Measurements from ENCODE around the gene TEX30.

The TEX30 gene

DNA sequence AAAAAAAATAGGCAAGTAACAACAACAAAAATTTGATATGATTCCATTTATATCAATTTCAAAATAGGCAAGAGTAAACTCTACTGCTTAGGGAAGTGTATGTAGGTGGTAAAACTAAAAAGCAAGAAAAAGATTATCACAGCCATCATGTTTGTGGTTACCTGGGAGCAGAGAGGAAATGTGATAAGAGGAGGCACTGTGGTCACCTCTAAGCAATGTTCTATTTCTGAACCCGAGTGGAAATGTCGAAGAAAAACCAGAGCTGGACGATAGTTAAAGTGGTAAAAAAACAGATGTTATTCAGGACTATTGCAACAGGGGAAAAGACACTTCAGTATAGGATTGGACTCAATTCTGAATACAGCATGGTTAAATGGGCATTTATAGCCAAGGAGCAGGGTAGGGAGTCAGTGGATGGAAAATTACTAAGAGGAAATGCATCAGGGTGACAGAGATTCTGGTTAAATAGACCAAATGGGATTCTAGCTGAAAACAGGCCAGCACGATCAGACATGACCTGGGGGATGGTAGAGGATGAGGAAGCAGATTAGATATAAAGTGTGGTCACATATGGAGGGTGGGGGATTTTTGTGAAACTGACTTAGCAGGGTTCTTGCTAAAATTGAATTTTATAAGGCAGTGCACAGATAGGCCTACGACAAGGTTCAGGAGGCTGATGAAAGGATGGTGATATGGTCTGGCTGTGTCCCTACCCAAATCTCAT is 6.0 kb upstream of the TEX30 start:
- DNase-seq (ENCODE audit: low spot score) = no peak

DNA sequence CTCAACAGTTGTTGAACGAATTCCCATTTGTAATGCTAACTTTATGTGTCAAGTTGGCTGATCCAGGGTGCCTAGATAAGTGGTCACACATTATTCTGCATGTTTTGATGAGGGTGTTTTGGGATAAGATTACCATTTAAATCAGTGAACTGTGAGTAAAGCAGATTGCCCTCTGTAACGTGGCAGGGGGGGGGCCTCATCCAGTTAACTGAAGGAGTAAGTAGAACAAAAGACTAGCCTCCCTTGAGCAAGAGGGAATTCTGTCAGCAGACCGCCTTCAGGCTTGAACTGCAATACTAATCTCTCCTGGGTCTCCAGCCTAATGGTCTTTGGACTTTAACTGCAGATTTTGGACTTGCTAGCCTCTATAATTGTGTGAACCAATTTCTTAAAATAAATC is 4.2 kb upstream of the TEX30 start:
- DNase-seq (ENCODE audit: low spot score) = no peak

DNA sequence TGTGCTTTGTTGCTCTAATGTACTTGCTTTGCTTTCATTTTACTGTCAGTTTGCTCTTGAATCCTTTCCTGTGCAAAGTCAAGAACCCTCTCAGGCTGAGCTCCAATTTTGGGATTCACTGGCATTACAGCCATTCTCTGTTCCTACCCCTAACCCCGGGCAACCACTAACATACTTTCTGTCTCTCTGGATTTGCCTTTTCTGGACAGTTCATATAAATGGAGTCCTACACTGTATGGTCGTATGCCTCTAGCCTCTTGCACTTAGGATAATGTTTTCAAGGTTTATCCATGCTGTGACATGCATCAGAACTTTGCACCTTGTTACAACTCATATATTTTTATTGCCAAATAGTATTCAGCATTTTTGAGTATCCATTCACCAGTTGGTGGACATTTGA is 2.7 kb upstream of the TEX30 start:
- DNase-seq (ENCODE audit: low spot score) = no peak

DNA sequence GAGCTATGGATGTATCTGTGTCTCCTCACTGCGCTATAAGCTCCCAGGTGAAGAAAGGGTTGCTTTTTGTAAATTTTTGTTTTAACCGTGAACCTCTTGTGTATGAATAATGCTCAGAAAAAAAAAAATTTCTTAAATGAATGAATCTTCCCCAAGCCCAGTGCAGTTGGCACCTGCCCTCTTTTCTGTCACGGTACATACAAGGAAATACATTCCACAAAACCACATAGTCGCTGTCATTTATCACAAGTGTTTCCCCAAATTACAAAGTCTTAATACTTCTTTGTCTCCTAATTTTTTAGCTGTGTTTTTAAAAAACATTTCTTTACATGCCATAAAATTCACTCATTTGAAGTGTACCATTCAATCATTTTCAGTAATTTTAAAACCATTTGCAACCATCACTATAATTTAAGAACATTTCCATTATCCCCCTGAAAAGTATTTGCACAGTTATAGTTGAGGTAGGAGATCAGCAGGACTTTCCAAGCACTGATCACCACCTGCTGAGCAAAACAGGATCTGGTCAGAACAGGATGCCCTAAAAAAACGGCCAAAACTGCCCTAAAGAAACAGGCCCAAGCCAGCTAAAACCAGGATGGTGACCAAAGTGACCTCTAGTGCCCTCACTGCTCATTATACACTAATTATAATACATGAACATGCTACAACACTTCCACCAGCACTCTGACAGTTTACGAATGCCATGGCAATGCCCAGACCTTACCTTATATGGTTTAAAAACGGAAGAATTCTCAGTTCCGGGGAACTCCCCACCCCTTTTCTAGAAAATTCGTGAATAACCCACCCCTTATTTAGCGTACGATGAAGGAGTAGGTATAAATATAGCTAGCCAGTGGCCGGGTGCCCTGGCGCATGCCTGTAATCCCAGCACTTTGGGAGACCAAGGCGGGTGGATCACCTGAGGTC is 1.3 kb upstream of the TEX30 start:
- DNase-seq (ENCODE audit: low spot score) = no peak

DNA sequence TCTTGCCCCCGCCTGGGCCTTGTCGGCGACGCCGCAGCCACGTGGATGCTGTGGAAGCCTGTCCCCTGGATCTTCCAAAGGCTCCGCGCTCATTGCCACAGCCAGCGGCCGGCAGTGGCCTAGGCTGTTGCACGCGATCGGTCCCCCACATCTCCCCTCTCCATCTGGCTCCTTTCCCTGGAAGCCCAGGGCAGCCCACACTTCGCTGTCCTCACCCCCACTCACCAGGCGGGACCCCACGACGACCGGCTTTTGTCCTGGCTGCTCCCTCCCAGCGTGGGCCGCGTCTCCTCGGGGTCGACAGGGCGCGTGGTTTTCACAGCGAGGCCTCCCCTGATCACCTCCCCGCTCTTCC is 605 bp upstream of the TEX30 start:
- no peak for DNase-seq (ENCODE audit: low spot score)

DNA sequence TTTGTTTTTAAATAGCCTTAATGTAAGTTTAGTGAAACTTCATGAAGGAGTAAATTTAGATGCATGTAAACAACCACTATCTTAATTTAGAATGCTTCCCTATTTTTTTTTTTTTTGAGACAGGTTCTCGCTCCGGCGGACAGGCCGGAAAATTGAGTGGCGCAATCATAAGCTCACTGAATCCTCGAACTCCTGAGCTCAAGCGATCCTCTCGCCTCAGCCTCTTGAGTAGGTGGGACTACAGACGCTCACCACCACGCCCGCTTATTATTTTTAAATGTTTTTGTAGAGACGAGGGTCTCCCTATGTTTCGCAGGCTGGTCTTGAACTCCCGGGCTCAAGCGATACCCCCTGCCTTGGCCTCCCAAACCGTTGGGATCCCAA is 1.6 kb downstream of the TEX30 start:
- DNase-seq (ENCODE audit: low spot score) = no peak

DNA sequence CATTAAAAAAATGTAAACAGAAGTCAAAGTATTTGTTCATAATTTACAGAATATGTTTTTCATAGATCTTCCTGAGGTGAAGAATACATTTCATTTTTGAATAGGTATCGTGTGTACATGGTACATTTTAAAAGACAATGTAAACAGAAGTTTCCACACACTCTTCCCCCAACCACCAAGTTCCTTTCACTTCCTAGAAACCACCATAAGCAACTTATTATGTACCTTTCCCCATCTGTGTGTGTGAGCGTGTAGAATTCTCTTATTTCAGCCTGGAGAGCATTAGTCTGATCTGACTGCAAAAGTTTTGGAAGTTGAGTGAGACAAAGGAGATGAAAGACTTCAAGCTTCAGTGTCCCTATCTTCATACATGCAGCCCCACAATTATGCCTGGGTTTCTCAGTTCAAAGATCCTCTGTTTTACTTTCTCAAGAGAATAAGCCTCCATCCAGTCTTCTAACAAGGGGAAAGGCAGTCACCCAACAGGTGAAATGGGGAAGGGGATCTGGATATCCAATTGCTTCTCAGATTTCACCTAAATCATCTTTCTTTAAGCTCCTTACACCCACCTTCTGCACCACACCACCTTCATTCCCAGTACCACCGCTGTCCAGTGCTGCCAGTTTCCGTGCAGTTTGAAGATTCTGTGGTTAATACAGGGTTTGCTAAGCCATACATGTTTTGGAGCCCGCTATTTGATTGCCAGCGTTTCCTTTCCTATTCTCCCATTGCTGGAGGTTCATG is 2.1 kb downstream of the TEX30 start:
- DNase-seq (ENCODE audit: low spot score) = no peak

DNA sequence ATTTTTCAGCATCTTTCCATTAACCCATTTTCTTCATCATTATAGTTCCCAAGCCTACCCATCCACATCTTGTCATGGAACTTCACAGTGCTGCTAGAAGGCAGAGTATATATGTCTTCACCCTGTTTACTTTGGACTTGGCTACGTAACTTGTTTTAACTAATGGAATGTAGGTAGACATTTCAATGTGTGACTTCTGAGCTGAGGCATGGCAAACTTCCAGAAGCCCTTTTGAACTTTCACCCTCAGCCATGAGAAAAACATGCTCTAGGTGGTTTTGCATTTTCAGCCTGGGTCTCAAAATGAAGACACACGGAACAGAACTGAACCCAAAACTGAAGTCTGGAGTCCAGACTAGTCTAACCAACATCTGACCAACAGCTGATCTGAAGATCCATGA is 3.2 kb downstream of the TEX30 start:
- DNase-seq (ENCODE audit: low spot score) = no peak

DNA sequence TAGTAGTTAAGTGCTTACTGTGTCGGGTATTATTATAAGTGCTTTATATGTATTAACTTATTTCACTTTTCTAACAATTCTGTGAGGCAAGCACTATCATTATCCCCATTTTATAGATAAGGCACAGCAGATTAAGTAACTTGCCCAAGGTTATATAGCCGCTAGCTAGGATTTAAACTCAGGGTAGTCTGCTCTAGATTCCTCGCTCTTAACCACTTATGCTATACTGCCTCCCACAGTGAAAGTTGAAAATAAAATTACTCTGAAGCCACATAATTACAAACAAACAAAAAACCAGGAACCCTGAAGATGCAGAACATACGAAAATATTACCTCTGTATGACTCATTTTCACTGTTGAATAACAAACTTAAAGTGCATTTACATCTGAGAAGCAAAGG is 3.9 kb downstream of the TEX30 start:
- no peak for DNase-seq (ENCODE audit: low spot score)

DNA sequence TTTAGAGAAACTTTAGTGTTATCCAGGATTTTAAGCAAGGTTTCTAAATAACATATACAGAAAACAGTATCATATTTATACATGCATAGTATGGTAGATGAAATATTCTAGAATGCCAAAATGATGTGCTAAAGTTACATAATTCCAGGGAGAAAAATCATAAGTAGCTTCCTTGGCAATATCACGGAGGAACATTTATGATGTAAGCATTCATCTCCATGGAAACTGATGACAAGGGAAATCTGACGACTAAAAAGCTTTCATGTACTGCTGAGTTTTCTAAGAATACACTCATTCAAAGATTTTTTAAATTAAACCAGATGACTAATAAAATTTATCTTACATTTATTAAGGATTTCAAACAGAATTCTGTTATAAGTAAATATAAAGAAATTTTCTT is 4.7 kb downstream of the TEX30 start:
- peak; percentile 2 for DNase-seq (ENCODE audit: low spot score)

DNA sequence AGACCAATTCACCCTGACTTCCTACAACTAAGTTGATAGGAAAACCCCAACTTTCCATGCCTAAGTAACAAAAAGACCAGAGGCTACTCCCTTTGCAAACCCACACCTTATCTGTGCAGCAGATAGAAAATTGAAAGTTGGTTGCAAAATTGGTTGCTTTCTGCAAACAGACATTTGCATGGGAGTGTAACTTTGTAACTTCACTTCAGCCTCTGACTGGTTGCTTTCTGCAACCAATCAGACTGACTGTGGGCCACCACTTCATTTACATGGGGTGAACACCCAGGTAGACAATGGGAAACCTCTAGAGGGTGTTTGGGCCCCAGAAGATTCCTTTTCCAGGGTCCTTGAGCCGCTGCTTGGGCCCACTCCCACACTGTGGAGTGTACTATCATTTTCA is 9.8 kb downstream of the TEX30 start:
- DNase-seq (ENCODE audit: low spot score) = no peak

DNA sequence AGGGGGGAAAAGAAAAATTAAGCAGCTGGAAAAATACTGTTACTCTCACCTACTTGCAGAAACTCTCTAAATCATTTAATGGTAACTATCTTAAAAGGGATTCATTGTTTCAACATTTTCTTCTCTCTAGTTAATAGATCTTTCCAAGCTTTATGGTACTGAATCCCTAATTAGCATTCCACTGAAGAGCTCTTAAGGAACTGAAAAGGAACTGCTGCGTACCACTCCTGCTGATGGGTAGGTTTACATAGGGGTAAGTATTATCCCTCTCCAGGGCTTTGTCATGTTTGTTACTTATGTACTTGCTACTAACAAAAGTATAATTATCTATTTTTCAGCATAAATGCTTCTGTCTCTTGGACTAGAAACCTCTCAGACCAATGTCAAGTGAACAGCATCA is 12.5 kb downstream of the TEX30 start:
- no peak for DNase-seq (ENCODE audit: low spot score)

DNA sequence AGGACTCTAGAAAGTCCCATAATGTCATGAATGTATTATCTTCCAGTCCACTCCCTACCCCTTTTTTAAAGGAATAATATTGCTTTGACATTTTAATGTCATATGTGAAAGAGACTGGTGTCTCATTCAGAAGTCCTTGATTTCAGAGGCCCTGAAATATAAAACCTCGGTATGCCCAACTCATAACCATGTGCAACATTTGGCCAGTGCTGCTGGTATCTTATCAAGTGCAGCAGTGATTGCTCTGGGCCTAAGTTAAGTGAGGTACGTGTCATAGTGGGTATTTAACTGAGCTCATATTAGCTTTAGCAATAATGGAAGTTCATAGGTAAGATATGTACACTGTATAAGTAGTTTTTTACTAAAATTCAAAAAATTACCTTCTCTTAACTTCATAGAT is 14.7 kb downstream of the TEX30 start:
- no peak for DNase-seq (ENCODE audit: low spot score)

DNA sequence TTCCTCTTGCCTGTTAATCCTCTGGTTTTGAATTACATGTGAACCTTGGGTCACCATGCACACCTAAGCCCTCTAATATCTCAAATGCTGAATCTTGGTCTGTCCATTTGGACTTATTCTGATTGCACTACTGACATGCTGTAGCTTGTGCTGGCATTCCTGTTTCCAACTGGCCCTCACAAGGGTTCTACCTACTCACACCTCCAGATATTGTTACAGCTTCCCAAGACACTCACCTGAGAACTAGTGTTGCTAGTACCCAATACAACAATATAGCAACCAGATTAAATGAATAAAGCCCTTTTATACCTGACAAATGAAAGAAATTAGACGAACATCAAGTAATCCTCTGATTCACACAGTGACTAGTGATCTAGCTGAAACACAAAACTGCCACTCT is 16.6 kb downstream of the TEX30 start:
- DNase-seq (ENCODE audit: low spot score) = no peak

DNA sequence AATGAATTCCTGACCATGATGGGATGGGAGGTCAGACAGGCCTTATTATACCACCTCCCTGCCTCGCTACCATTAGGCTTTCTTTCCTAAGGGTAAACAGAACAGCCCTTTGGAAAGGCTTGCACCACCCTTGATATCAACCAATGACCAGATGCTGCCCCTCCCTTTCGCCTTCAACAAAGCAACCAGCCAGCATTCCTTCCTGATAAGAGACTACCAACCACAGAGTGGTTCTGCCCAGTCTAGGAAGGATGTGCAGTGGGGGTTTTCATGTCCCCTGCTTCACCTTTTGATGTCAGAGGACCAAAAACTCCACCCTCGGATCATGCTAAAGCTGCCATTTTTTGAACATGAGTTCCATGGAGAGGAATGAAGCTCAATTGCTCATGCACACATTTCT is 21.7 kb downstream of the TEX30 start:
- DNase-seq (ENCODE audit: low spot score) = no peak

DNA sequence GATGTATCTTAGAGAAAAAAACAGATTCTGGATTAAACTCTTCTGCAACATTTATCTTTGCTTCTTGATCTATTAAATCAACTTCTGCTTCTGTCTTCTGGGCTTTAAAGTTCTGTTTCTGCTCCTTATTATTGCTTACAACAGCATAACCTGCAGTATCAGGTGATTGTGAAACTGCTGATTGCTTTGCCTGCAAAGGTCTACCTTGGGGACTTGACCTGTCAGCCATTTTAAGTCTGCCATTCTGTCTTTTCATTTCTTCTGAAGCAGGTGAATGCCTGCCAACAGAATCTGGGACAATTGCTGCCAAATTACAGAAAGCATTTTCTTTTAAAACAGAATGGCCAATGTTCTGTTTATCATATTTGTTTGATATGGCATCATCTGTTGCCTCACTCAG is 31.1 kb downstream of the TEX30 start:
- DNase-seq (ENCODE audit: low spot score) = no peak

DNA sequence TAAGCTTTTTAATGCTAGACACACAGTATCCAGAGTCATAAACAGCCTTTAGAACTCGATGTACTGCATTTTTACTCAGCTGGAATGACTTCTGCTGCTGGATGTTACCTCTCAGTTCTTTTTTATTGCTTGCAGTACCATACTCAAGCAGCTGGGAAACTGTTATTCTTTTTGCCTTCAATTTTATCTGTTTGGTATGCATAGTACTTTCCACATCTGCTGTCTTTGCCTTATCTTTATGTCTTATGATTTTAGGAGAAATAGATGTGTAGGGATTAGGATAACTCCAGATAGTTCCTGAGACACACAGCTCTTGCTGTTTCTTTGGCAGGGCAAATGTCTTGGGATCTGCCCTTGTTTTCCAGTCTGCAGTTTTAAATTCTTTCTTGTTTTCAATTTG is 31.5 kb downstream of the TEX30 start:
- no peak for DNase-seq (ENCODE audit: low spot score)

DNA sequence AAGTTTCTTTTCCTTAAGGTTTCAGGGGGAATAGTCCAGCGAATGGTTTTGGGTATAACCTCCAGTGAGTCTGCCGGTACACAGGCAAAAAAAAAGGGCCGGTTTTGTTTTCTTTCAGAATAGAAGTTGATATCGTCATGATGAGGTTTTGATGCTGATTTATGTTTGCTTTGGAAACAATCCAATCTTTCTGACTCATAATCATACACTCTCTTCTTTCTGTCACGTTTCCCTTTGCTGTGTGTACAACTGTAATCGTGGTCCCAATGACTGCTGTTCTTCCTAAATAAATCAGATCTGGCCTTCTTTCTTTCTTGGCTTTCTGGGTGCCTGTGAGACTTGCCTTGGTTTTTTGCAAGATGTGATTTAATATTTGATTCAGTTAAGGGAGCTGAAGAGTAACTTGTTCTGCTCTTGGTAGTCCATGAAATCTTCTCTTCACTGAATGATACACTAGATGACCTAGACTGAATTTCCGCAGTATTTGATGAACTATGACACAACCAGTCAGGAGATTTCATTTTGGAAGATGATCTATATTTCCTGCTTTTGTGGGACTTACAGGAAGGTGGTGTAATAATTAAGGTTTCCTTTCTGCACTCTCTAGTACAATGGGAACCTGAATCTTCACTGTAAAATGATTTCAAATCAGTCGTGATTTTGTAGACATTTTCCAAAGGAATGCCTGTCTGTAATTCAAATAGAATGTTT is 43.9 kb downstream of the TEX30 start:
- no peak for DNase-seq (ENCODE audit: low spot score)

DNA sequence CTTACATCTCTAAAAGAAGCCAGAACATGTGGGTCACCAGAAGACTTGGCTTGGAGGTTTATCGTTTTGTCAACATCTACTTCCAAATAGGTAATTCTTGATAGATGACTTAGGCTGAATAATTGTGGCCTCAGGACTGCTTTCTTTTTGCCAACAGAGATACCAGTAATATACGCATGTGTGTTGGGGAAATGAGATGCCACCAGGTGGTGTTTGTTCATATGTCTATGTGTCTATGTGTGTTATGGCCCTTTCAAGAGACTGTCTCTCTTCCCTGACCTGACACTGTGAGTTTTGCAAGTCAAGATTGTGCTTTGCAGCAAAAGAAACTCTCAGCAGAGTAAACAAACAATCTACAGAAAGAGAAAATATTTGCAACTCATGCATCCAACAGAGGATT is 47.2 kb downstream of the TEX30 start:
- no peak for DNase-seq (ENCODE audit: low spot score)

DNA sequence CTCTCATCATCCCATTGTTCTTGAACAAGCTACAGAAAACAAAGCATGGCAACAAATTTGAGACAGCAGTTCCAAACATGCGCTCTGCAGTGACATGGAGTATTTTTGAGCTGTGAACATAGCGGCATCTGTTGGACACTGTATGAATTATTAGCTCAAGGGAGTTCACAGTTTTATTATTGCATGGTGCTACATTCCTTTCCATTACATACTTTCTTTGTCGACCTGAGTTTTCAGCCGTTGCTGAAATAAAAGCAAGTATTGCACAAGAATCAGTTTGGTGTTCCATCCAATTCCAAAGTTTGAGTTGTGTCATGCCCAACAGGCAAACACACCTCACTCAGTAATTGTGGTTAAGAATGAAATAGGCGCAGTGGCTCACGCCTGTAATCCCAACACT is 48.7 kb downstream of the TEX30 start:
- DNase-seq (ENCODE audit: low spot score) = peak; percentile 67

DNA sequence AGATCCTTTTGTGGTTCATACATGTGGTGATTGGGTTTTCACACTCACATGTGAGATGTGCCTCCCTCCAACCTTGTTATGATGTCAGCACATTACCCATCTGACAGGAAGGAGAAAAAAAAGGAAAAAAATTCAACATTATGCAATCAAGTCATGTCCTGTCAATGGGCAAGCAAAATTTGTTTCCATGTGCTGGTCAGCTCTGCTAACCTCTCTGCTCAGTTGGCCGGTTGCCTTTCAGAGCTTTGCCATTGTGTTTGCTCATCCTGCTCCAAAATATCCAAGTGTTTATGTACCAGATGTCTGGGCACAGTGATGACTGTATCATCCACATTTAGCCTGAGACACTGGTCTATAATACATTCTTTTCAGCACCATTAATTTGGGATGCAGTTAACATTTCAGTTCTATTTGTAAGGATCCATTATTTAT is 51.8 kb downstream of the TEX30 start:
- peak; percentile 67 for DNase-seq (ENCODE audit: low spot score)

DNA sequence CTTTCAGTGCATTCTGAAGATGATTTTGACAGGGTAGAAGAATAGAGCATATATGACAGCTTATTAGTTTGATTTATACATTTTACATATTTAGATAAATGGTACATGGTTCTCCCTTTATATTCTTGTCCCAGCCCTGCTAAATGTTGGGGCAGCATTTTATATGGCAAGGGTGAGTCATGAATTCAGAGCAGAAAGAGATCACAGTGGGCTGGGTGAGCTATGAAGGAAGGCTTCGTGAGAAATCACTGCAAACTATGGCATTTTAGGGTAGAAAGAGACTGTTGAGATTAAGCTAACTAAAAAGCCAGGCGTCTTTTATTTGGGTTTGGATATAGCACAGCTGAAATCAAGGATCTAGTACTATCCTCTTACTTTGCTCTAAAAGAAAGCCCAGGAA is 54.8 kb downstream of the TEX30 start:
- DNase-seq (ENCODE audit: low spot score) = no peak

Data from AG08395 (cell line).